Amniotic epithelial cell (primary cell): Measurements from ENCODE around the gene KLF15.
A peak's percentile ranks its signal among the peaks of the same experiment; 100 is the strongest.
"Not testable (repeated sequence)": the region's sequence is repeated elsewhere in the genome, so short reads cannot be mapped to it uniquely, and the experiment has no call there.

Experiments
- DNase-seq: peaks from one replicate; pipeline ENCODE4 v3.0.0-alpha.2; 2010; ENCODE audit warnings: low read depth

KLF15 gene

GRCh38 chr3:126345641-126346460 lies 11.4 kb downstream of the KLF15 start:
- DNase-seq, result no peak

GRCh38 chr3:126345231-126345630 lies 12.0 kb downstream of the KLF15 start:
- no peak for DNase-seq

- no peak for DNase-seq
These were observed 12.7 kb downstream of the KLF15 start for GRCh38 chr3:126344380-126345041.

- DNase-seq, result no peak
These were observed 13.6 kb downstream of the KLF15 start for GRCh38 chr3:126343649-126344035.

DNA sequence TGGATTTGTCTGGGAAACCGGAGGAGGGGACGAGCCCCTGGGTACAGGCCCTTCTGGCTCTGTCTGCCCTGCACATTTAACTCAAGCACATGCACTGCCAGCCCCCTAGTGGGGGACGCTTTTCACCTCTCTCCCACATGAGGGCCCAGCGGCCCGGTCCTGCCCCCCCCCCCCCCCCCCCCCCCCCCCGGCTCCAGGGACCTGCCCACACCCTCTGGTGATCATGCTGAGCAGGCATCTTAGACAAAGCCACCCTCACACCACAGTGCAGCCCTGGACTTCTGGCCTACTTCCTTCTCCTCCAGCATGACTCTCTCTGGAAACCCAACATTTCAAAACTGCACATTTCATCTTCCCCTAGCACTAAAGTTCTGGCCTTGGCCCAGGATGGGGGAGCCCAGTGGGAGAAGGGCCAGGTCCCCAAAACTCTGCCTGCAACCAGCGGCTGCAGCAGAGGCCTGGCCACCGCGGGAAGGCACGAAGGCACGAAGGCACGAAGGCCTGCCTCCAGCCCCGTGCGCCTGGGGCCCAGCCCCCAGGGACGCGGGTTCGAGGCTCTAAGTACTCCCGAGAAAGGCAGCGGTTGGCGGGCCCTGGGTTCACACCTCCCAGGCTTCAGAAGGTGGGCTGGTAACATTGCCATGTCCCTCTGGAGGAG lies 14.1 kb downstream of the KLF15 start:
- DNase-seq, result peak; percentile 32

DNA sequence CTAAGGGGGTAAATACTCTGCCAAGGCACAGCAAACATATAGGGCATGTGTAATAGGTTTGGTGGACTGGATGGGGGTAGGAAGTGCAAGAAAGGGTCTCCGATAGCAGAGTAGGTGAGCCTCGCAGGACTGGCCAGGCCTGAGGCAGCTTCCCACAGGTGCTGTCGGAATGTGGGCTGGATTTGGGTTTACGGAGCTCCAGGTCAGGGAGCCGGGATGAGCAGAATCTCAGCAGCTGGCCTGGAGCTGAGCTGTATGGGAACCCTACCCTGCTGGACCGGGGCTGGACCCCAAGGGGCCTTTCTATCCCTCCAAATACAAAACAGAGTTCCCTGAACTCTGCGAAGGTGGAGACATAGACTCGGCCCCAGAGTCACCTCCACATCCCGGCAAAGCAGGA lies 15.0 kb downstream of the KLF15 start:
- DNase-seq, result no peak

DNA sequence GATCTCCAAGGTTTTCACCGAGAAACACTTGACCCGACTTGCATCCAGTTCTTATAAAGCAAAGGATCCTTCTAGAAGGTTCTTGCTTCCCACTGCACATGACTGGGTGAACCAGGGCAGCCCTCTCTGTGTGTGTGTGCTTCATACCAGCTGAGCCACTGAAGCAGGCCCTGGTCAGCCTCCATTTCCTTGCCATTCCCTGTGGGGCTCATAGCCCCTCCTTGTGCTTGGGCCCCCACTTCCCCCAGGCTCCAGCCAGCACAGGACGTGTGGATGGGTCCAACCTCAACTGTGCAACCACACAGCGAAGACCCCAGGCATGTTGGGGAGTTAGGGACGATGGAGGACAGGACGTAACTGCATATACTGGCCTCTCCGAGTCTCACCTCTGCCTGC lies 15.5 kb downstream of the KLF15 start:
- DNase-seq, result no peak

GRCh38 chr3:126340943-126341754 lies 16.1 kb downstream of the KLF15 start:
- no peak for DNase-seq

DNA sequence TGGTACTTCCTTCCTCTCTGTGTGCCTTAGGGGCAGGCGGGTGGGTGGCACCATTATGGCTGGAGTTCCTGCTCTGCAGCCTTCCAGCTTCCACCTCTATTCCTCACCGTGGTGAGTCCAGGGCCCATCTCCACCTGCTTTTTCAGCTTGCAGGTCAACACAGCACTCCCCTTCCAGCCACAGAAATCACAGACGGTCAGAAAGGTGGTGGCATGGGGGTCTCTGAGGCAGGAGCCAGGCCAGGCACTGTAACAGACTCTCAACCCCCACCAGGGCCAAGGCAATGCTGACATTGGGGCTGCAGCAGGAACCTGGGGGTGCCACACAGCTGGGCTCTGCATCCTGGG lies 16.6 kb downstream of the KLF15 start:
- DNase-seq, result no peak

DNA sequence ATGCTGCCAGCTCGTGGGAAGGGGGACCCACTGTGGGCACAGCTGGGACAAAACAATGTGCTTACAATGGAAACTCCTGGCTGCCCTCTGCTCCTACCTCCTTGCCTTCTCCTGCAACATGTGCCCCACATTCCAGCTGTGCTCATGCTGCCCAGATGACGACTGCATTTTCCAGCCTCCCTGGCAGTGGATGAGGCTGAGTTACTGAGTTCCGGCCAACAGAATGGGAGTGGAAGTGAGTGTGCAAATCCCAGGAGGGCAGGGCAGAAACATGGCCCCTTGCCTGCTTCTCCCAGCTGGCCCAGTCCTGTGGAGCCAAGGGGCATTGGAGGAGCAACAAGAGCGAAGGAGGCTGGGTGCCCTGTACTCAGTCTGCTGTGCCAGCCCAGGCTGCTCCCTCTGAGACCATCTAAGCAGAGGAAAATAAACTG lies 17.1 kb downstream of the KLF15 start:
- no peak for DNase-seq

GRCh38 chr3:126339466-126339865 lies 17.7 kb downstream of the KLF15 start:
- DNase-seq, result no peak

DNA sequence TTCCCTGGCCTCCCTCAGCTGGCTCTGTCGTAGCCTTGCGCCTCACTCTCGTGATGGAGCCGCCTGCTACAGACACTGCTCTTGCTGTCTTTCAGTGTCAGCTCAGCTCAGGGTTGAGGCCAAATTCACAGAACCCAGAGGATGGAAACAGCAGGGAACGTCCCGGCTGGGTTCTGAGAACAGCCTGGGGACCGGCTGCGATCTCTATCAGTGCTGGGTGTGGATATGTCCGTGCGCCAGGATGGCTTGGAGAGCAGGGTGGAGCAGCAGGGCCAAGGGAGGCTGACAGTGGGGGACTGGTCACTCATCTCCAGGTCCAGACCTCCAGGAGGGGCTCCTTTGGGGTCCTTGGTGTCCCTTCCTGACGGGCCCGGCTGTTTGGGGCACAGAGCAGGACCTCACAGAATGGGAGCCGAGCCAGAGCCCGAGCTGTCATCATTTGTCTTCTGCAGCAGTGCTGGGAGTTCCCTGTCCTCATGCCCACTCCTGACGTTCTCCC lies 18.4 kb downstream of the KLF15 start:
- no peak for DNase-seq

DNA sequence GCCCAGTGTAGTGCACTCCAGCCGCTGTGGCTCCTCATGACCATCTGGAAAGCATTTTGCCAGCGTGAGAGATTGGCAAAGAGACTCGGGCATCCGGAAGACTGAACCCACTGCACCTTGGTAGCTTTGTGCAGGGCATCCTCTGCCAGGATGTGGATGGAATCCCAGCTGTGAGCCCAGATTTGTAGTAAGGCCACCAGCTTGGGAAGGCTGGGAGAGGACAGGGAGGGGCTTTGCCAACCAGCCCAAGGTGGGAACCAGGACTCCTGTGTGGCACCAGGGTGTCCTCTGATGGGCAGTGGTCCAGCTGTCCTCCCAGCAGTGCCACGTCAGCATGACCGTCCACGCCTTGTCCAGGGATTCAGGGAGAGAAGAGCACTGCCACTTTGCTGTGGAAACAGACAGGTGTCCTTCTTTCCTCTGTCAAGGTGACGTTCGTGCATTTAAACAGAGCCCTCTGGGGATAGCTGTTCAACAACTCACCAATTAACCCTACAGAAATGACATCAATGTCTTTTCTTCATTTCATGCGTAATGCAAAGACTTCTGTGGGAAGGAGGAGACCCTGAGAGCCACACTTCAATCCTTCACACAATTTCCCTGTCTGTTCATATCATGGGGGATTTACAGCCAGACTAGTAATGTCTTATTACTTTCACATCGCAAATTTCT lies 19.1 kb downstream of the KLF15 start:
- no peak for DNase-seq

DNA sequence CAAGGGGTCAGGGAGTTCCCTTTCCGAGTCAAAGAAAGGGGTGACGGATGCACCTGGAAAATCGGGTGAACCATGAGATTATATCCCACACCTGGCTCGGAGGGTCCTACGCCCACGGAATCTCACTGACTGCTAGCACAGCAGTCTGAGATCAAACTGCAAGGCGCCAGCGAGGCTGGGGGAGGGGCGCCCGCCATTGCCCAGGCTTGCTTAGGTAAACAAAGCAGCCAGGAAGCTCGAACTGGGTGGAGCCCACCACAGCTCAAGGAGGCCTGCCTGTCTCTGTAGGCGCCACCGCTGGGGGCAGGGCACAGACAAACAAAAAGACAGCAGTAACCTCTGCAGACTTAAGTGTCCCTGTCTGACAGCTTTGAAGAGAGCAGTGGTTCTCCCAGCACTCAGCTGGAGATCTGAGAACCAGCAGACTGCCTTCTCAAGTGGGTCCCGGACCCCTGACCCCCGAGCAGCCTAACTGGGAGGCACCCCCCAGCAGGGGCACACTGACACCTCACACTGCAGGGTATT lies 25.3 kb downstream of the KLF15 start:
- DNase-seq, result not testable (repeated sequence)

DNA sequence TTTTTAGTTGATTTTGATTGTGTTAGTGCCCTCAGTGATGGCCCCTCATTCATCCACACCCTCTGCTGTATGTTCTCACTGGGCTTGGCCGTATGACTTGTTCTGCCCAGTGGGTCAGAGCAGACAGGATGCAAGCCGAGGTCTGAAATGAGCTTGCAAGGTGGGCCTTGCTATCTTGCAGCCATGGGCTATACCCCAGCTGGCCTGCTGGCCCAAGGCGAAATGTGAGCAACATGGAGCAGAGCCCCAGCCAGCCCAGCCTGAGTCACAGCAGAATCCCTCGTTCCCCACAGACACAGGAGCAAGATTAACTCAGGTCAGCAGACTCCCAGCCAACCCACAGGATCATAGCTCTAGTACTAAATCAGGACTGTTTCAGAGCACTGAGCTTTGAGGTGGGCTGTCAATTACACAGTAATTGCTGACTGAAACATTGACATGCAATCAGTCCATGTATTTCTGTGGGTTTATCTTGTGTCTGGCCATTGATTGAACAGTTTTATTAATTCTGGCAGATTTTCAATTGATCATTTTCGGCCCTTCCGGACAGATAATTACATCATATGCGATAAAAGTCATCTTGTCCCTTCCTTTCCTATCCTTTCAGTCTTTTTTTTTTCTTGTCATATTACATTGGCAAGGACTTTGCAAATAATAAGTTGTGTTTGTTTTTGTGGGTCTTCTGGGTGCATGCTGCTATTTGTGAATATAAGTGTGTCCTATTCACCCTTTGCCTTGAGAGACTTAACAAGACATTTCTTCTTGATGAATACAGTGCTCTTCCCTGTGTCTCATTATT lies 27.1 kb downstream of the KLF15 start:
- DNase-seq, result no peak

GRCh38 chr3:126326629-126327028 lies 30.6 kb downstream of the KLF15 start:
- DNase-seq, result no peak

GRCh38 chr3:126322181-126322967 lies 34.8 kb downstream of the KLF15 start:
- no peak for DNase-seq

DNA sequence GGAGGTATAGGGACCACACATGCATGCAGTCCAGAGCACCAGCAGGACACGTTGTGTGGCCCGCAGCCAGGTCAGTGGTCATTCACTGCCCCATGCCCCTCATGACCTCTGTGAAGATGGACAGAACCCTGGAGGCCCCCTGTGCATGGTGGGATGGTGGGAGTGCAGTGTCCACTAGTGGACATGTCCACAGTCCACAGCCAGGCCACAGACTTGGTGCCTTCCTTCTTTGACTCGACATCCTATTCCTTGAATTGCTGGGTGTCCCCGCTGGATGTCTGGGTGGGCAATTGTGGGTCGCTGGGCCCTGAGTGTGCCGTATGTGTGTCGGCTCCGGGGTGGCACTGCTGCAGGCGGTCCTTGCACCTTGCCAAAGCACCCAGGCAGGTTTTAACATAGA lies 35.7 kb downstream of the KLF15 start:
- no peak for DNase-seq

DNA sequence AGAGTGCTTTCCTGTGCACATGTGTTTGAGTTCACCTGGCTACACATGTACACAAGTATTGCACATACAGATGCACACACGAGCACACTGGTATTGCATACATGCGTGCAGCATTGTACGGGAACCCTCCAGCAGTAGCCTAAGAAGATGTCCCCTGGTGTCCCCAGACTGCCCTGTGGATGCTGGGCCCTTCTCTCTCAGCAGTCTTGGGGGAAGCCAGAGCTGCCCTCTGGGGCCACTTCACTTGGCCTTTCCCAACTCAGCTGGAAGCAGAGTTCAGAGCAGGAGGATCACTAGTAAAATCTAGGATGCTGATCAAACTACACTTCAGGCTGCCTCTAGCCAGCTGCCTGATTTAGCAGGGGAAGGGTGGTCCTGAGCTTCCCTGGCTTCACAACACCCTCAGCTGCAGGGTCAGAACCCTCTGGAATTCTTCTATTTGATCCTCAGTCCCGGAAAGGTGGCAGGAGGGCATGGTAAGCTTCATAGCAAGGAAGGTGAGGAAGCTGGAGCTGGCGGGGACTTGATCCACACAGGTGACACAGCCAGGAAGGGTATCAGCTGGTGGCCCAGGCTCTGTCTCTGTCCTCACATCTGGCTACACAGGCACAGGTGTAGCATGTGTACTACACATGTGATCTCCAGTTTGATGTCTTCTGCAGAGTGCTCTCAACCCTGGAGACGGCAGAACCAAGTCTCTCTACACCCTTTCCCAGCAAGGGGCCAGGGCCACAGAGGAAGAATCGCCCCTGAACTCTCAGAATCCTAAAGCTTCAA lies 36.5 kb downstream of the KLF15 start:
- no peak for DNase-seq
